NCI-H748 treated with DMSO at 0.1 percent for 48 hours (cell line): Measurements from ENCODE around the gene ZSWIM6.
A peak's percentile ranks its signal among the peaks of the same experiment; 100 is the strongest.

Source experiments
- DNase-seq: peaks from one replicate; lab custom pipeline; 2025; lab: John Stamatoyannopoulos, UW

The ZSWIM6 gene

GRCh38 chr5:61441742-61442141, 109.7 kb downstream of the ZSWIM6 start:
- DNase-seq: no peak

GRCh38 chr5:61447780-61448495, 115.9 kb downstream of the ZSWIM6 start:
- DNase-seq: no peak

GRCh38 chr5:61449804-61450492, 117.9 kb downstream of the ZSWIM6 start:
- no peak for DNase-seq

GRCh38 chr5:61450493-61451279, 118.6 kb downstream of the ZSWIM6 start:
- peak; percentile 12 for DNase-seq

GRCh38 chr5:61455179-61456006, 123.3 kb downstream of the ZSWIM6 start:
- no peak for DNase-seq

- DNase-seq: no peak
Measured at GRCh38 chr5:61460471-61460870, 128.4 kb downstream of the ZSWIM6 start.

GRCh38 chr5:61461417-61461816, 129.4 kb downstream of the ZSWIM6 start:
- peak; percentile 84 for DNase-seq

GRCh38 chr5:61461926-61462325, 129.9 kb downstream of the ZSWIM6 start:
- no peak for DNase-seq

- no peak for DNase-seq
Measured at GRCh38 chr5:61463596-61463995, 131.5 kb downstream of the ZSWIM6 start.

- no peak for DNase-seq
Measured at GRCh38 chr5:61464512-61464911, 132.5 kb downstream of the ZSWIM6 start.

GRCh38 chr5:61465066-61465465, 133.0 kb downstream of the ZSWIM6 start:
- DNase-seq: no peak

- DNase-seq: no peak
Measured at GRCh38 chr5:61465496-61465895, 133.4 kb downstream of the ZSWIM6 start.

GRCh38 chr5:61466017-61466416, 134.0 kb downstream of the ZSWIM6 start:
- no peak for DNase-seq

GRCh38 chr5:61467766-61468482, 135.9 kb downstream of the ZSWIM6 start:
- no peak for DNase-seq

GRCh38 chr5:61468483-61468865, 136.4 kb downstream of the ZSWIM6 start:
- DNase-seq: no peak

GRCh38 chr5:61471352-61471751, 139.3 kb downstream of the ZSWIM6 start:
- no peak for DNase-seq

- DNase-seq: no peak
Measured at GRCh38 chr5:61472172-61472958, 140.3 kb downstream of the ZSWIM6 start.

- no peak for DNase-seq
Measured at GRCh38 chr5:61474746-61475145, 142.7 kb downstream of the ZSWIM6 start.

GRCh38 chr5:61477788-61478187, 145.7 kb downstream of the ZSWIM6 start:
- peak; percentile 78 for DNase-seq

- no peak for DNase-seq
Measured at GRCh38 chr5:61479850-61480614, 148.0 kb downstream of the ZSWIM6 start.
